HG03575 (cell line): ENCODE measurements around the gene MTCH1.

ENCODE experiments used
- ATAC-seq: cut with Tn5 transposase; IDR thresholded peaks from one replicate; pipeline ENCODE4 v1.9.1; 2021; ENCODE audit not compliant: unreplicated experiment, insufficient number of reproducible peaks, low FRiP score; ENCODE audit errors: extremely low read depth

Gene MTCH1

DNA sequence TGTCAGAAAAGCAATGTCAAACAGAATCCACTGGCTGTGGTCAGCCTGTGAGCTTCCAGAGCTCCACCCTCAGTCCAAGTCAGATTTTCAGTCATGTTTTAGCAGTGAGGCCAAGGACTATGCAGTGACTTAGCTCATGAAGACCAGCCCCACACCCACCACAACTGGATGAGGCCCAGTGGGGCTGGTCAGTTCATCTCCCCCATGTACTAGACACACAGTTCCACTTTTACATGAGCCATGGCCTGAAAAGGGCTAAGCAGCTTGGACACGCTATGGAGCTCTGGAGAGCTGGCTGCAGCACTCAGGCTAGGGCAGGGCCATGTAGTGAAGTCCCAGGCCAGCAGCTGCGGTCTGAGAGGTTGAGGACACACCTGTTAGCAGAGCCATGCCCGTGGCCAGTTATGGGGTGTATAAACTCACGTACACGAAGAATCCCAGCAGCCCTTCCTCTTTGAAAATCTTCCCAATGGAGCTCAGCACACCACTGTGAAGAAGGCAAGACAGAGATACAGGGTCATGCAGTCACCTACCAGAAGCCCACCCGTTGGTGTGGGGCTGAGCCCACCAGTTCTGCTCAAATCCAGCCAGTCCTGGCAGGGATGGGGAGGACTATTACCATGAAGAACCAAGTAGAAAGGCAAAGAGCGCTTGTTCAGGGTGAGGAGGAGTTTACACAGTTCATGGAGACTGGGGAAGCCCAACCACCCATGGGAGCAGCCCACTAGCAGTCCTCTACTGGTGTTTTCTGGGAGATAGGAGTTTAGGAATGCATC, 10.6 kb downstream of the MTCH1 start:
- ATAC-seq, result no peak

DNA sequence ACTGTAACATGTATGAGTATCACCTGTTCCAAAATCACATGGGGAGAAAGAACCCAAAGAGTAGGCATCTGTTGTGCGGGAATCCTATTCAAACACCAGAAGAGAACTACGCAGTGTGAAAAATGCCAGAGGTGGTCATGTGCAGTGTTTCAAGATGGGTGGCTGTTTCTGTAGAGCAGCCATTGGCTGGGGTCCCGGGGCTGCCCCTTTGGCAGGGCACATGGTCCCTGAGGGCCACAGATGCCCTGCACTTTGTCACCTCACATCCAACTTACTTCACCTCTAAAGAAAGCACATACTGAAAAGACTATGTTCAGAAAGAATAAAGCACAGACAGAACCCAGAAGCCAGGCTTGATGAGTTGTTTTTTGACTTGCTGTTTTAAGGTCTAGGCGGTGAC, 12.3 kb downstream of the MTCH1 start:
- ATAC-seq, result no peak

DNA sequence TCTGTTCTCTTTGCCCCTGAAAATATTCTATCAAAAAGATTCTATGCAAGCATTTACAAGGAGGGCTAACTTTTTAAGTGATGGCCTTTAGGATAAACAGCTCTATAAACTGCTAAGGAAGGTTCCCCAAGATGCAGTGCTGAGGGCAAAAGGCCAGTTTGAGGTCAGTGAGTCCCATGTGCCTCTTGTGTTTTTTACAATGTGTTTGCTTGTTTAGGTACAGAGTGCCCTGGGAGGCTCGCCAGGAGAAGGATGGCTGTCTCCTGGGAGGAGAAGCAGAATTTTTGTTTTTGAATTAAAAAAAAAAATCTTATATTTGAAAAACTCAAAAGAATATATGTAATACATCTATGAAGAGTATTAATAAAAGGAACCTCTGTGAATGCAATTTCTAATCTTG, 12.8 kb downstream of the MTCH1 start:
- ATAC-seq, result no peak

DNA sequence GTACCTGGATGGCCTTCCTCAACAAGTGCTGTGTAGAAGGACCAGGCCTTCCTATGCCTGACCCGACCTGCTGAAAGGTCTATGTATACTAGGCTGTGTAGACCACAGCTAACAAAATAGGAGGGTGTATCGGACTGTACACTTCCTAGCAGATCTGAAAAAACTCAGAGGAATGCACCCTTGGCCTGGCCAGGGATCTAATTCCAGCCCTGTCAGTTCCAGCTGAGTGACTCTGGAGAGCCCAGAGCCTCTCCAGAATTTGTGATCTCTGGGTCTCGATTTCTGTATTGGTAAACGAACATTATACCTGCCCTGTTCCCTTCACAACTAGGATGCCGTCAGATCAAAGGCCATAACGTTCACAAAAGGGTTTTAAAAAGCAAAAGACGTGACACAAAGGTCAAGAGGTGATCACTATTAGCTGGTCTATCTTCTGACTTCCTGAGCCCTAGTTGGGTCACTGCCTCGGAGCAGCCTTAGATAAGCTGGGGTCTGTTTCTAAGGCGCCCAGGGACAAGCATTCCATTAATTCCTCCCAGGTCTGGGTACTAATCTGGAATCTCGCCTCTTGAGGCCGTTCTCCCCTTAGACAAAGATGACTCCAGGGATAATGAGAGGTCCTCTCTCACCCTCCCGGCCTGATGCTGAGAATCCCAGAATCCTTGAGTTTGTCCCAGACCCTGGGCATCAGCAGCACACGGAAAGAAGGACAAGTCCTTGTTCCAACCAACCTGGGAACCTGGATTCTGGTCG, 13.9 kb downstream of the MTCH1 start:
- ATAC-seq, result no peak

DNA sequence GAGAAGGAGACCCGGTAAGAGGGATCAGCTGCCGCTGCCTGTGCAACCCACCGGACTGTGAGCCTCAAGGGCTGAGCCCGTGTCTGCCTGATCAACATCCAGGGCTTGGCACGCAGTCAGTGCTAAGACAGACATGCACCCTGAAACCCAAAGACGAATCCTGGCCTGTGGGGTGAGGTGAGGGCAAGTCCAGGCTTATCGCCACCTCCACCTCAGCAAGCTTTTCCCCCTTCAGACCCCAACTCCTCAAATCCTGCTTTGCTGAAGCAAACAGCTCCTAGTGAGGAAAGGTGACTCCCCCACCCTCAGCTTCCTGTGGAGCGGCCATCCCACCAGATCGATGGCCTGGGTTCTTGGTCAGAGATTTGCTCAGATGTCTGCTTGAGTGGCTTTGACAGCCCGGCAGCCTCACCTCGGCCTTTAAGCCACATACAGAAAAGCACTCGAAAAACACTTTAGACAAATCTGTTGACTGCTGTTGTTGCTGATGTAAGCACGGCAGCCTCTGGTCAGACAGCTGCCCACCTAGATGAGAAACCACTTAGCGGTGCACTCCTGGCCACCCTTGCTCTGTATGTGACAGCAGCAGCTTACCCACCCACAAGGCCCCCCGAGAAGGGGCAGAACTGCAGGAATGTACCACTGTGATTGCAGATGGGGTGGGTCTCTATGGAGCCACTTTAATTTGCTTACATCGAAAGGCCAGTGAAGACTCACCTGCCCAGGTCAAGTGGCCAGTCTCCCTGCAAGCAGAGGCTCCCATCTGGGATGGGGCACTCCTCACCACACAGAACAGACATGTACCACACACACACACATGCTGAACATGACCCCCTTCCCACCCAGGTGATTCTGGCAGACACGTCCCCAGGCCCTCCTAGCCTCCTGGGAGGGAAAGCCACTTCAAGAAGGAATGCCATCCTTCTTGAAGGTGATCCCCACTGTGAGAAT, 14.8 kb downstream of the MTCH1 start:
- ATAC-seq, result no peak

DNA sequence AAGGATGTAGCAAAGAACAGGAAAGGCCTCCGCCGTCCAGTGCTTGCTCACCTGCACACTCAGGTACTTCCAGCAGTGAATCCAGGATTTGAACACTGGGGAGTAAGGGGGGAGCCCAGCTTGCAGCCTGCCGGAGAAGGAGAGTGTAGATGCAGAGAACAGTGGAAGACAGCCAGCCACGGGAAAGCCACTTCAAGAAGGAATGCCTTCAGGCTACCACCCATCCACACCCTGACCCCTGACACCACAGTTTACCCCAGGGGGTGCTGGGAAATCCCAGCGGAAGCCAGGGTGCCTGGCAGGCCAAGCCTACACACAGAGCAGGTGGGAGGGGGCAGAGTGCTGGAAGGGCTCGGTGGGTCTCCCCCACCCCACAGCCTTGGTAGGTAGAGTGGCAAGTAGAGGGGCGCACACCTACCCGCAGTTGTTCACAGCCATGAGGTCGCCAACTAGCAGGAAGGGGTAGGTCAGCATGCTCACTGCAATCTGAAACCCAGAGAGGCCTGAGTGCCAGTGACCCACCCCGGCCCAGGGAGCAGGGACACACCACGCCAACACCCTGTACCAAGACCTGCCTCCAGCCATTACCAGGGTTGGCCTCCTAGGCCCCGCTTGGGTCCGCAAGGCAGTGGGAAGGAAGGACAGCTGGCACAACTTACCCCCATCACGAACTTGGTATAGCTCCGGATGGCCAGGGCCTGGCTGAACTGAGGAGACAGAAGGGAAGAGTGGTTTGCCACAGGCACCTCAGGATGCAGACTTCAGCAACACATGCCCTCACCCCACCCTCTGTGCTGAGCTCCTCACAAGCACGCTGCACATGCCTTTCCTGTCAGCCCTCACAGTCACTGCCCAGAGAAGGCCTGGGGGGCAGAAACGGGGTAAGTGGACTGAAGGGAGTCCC, 15.8 kb downstream of the MTCH1 start:
- no peak for ATAC-seq

DNA sequence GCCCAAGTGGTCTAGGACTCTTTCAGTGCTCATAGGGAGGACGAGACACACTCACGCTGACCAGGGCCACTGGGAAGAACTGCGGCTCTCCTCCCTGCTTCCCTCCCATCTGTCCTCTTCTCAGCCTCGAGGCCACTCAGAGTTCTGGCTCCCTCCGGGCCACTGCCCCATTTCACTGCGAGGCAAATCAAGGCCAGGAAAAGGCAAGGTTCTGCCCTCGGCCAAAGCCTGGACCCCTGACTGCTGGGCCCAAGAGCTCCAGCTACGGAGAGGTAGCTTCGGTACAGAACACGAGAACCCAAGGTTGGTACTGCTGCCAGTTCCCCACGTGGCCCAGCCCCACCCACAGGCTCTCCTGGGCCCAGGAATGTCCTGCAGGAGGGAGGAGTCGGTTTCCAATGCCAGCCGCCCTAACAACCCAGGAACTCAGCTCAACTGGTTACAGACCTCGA, 16.7 kb downstream of the MTCH1 start:
- ATAC-seq, result no peak

DNA sequence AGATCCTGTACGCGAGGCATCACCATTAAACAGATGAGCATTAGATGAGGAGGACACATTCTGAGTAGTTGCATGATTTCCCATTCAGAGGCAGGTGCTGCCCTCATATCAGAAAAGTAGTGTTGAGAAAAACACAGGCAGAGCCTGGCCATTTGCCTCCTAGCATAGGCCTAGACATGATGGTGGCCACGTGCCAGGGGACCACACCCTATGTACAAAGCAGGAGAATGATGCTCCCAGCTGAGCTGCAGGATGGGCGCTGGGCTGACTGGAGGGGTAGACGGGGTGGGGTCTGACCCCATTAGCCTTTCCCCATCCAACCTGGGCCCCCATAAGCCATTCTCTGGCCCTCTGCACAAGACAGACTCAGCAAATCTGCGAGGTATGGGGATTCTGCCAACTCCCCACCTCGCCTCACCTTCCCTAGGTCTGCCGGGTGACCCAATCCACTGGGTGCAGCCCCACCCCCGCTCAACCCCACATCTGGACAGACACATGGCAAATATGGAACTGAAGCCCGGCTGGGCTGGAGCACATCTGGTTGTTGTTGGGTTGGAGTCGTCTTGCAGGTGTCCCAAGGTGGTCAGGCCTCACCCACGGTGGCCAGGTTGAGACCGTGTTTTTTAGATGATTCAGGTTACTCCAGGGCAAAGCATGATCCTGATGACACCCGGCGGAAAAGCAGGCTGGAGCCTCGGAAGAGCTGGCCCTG, 17.6 kb downstream of the MTCH1 start:
- no peak for ATAC-seq

DNA sequence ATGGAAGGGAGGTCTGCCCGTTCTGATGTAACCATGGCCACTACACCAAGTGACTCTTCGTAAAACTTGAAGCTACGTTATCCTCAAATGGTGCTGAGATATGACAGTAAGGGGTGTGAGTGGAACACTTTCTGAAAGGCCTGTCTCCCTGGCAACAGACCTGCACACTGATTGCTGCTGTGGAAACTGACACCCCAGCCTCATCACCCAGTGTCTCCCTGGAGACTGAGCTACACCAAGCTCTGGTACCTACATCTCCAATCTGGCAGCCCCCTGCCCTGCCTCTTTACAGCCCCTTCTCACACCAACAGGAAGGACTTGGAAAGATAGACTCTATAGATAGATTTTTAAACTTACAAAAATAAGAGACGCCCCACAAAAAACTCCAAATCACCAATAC, 18.2 kb downstream of the MTCH1 start:
- no peak for ATAC-seq

DNA sequence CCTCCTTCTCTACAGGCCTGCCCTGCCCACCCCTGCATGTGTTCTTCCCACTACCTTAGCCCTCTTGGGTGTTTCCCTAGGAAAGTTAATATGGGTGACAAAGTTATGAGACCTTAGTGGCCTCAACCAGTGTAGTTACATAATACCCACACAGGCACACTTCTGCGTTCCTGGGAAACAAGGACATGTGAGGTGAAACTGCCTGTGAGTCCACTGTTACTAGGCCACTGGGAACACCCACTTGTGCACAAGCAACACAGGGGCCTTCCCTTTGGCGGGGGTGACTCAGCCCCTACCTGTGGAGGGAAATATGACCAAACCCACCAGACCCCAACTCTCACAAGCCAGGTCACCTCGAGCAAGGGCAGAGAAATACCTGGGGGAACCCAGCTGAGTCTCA, 18.7 kb downstream of the MTCH1 start:
- ATAC-seq, result no peak

DNA sequence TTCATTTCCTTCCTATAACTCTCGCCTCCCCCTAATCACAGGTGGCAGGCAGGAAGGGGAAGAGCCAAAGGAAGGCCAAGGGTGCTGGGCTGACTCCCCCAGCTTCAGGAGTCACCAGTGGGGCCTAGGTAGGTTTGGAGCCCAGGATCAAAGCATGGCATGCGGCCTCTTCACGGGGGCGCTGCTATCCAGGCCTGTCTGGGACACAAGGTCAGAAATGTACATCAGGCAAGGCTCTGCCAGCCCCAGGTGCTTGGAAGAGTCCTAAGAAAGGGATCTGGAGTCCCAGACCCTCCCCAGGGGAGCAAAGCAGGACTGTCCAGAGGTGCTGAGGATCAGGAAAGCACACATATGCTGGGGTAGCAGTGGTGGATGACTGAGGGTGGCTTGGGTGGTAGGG, 21.1 kb downstream of the MTCH1 start:
- ATAC-seq, result no peak

DNA sequence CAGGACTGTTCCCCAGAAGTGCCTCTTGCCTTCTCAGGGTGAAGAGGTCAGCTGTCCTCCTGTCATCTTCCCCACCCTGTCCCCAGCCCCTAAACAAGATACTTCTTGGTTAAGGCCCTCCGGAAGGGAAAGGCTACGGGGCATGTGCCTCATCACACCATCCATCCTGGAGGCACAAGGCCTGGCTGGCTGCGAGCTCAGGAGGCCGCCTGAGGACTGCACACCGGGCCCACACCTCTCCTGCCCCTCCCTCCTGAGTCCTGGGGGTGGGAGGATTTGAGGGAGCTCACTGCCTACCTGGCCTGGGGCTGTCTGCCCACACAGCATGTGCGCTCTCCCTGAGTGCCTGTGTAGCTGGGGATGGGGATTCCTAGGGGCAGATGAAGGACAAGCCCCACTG, 21.6 kb downstream of the MTCH1 start:
- ATAC-seq, result no peak

DNA sequence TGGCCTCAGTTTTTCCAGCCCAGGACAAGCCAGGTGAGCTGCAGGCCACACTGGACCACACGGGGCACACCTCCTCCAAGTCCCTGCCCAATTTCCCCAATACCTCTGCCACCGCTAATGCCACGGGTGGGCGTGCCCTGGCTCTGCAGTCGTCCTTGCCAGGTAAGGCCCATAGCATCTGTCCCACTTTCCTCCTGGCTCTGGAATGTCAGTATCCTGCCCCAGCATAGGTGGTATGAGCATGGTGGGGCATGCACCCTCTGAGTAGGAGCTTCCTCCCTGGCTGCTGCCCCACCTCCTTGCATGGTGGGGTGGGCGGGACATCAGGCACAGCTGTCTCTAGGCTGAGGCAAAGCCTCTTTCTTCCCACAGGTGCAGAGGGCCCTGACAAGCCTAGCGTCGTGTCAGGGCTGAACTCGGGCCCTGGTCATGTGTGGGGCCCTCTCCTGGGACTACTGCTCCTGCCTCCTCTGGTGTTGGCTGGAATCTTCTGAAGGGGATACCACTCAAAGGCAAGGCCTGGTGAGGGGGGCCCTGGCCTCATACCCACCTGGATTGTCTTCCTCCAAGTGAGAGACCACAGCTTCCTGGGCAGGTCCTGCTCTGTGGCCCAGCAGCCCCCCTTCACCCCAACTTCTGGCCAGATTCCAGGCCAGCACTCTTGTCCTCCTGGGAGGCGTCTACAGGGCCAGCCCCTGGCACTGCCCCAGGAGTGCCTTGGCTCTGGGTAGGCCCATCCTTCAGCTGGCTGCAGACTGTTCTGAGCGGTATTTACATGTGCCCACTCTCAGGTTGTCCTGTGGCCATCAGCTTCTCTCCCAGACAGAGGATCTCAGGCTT, 22.3 kb downstream of the MTCH1 start:
- ATAC-seq, result no peak

DNA sequence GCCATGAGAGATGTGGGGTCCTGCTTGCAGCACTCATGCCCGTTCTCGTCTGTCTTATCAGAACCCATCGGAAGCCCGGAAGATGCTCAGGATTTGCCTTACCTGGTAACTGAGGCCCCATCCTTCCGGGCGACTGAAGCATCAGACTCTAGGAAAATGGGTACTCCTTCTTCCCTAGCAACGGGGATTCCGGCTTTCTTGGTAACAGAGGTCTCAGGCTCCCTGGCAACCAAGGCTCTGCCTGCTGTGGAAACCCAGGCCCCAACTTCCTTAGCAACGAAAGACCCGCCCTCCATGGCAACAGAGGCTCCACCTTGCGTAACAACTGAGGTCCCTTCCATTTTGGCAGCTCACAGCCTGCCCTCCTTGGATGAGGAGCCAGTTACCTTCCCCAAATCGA, 23.1 kb downstream of the MTCH1 start:
- no peak for ATAC-seq

DNA sequence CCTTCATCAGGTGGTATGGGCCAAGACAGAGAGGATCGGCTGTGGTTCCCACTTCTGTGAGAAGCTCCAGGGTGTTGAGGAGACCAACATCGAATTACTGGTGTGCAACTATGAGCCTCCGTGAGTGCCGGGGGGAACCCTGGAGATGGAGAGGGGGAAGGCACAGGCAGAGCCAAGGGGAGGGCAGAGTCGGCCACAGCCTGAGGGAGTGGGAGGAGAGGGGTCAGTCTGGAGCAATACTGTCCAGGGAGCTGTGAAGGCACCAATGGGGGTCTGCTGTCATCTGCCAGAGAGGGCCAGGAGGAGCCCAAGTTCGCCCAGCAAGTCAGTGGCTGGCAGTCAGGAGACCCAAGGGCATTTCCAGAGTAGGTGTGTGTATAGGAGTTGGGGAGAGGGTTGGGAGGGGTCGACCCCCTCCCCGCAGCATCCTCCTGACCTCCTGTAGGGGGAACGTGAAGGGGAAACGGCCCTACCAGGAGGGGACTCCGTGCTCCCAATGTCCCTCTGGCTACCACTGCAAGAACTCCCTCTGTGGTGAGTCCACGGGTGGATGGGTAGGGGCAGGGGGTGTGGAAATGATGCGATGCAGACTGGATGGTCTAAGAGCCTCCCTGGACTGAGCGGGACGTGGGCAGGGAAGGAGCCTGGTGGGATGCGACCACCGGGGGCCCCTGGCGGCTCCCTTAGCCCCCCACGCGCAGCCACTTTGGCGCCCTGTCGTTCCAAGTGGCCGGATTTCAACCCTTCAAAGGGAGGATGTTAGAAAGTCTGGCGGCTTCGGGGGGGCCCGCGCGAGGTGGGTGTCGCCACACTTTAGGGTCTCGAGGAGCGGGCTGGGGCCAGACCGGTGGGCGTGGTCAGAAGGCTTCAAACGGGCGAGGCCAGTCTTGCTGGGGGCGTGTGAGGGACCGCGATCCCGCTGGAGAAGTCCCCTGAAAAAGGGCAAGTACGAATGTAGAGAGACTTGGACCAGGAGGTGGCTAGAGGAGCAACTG, 24.3 kb downstream of the MTCH1 start:
- no peak for ATAC-seq
